ENCODE results near the gene MAN1A2. TPM values are rescaled to one million over a fixed set of nuclear protein-coding genes. Genes with fewer than 3 reads are reported as not detected.

Gene MAN1A2
- polyA plus RNA-seq, 1 donor from 2014 or later, result 25.0 TPM

DNA sequence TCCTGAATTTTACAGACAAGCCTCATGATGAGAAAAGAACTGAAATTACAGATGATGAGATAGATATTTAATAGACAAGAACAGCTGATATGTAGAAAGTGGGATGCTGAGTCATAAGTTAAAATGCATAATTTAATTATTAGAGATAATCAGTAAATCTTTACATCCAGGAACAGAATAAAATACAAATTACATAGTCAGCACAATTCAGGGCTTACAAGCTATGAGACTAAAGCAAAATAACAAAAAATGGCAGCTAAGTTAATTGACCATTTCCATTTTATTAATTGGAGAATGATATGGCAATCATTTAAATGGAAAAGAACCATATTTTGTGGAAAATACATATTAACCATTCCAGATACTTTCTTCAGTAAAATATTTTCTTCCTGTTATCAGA, 40.2 kb upstream of the MAN1A2 start:
- Histone ChIP-seq H3K36me3 (ENCODE audit: insufficient read depth, low read length) (no peaks in the 10 kb centered on the region), H3K9ac (ENCODE audit: low read length) (no peak overlapping the region), H3K9me3 (ENCODE audit: low read length) (no peaks in the 10 kb centered on the region), H3K9me2 (ENCODE audit: insufficient read depth, low read length) (no peaks in the 10 kb centered on the region), H3K79me2 (replicated peaks; ENCODE audit: insufficient read depth, low read length) (no peaks in the 10 kb centered on the region), H3K27ac (ENCODE audit: low read length) (no peak overlapping the region), H3K4me2 (ENCODE audit: low read length) (no peak overlapping the region), H2AFZ (ENCODE audit: low read depth, low read length) (no peak overlapping the region), H3F3A (ENCODE audit: insufficient read depth, low read length, poor library complexity, severe bottlenecking) (no peaks in the 10 kb centered on the region), H3K27me3 (ENCODE audit: insufficient read depth, low read depth, low read length) (no peaks in the 10 kb centered on the region), H3K4me3 (ENCODE audit: low read length) (no peak overlapping the region), H4K20me1 (ENCODE audit: insufficient read depth) (no peaks in the 10 kb centered on the region)
- TF ChIP-seq REST (IDR thresholded peaks at IDR 0.05; ENCODE audit: borderline replicate concordance) (no peak), EP300 (conservative IDR thresholded peaks at IDR 0.05; ENCODE audit: poor library complexity, severe bottlenecking) (no peak), MXI1 (conservative IDR thresholded peaks at IDR 0.05; ENCODE audit: poor library complexity, severe bottlenecking) (no peak), POLR2AphosphoS5 (IDR thresholded peaks at IDR 0.05) (no peak)

- Histone ChIP-seq H3K27ac (ENCODE audit: low read length) (no peak overlapping the region), H3K79me2 (replicated peaks; ENCODE audit: insufficient read depth, low read length) (no peaks in the 10 kb centered on the region), H2AFZ (ENCODE audit: low read depth, low read length) (no peak overlapping the region), H3K36me3 (ENCODE audit: insufficient read depth, low read length) (no peaks in the 10 kb centered on the region), H3K4me3 (ENCODE audit: low read length) (no peak overlapping the region), H3K9me2 (ENCODE audit: insufficient read depth, low read length) (no peaks in the 10 kb centered on the region), H3K4me2 (ENCODE audit: low read length) (no peak overlapping the region), H3K9ac (ENCODE audit: low read length) (no peak overlapping the region), H3F3A (ENCODE audit: insufficient read depth, low read length, poor library complexity, severe bottlenecking) (no peaks in the 10 kb centered on the region), H3K9me3 (ENCODE audit: low read length) (no peaks in the 10 kb centered on the region), H4K20me1 (ENCODE audit: insufficient read depth) (no peaks in the 10 kb centered on the region), H3K27me3 (ENCODE audit: insufficient read depth, low read depth, low read length) (no peaks in the 10 kb centered on the region)
- TF ChIP-seq RAD21 (conservative IDR thresholded peaks at IDR 0.05) (no peak), EZH2 (IDR thresholded peaks at IDR 0.05; ENCODE audit: borderline replicate concordance, insufficient read depth, low read length, poor library complexity, severe bottlenecking) (no peak), TAF1 (IDR thresholded peaks at IDR 0.05; ENCODE audit: low read depth) (no peak), SMC3 (conservative IDR thresholded peaks at IDR 0.05; ENCODE audit: poor library complexity) (no peak), REST (IDR thresholded peaks at IDR 0.05; ENCODE audit: borderline replicate concordance) (no peak), POLR2AphosphoS5 (IDR thresholded peaks at IDR 0.05) (no peak), EP300 (conservative IDR thresholded peaks at IDR 0.05; ENCODE audit: poor library complexity, severe bottlenecking) (no peak), MXI1 (conservative IDR thresholded peaks at IDR 0.05; ENCODE audit: poor library complexity, severe bottlenecking) (no peak)
- TF ChIP-seq, protein P1, sequence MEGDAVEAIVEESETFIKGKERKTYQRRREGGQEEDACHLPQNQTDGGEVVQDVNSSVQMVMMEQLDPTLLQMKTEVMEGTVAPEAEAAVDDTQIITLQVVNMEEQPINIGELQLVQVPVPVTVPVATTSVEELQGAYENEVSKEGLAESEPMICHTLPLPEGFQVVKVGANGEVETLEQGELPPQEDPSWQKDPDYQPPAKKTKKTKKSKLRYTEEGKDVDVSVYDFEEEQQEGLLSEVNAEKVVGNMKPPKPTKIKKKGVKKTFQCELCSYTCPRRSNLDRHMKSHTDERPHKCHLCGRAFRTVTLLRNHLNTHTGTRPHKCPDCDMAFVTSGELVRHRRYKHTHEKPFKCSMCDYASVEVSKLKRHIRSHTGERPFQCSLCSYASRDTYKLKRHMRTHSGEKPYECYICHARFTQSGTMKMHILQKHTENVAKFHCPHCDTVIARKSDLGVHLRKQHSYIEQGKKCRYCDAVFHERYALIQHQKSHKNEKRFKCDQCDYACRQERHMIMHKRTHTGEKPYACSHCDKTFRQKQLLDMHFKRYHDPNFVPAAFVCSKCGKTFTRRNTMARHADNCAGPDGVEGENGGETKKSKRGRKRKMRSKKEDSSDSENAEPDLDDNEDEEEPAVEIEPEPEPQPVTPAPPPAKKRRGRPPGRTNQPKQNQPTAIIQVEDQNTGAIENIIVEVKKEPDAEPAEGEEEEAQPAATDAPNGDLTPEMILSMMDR (IDR thresholded peaks at IDR 0.05; ENCODE audit: poor library complexity, severe bottlenecking), result no peak
Measured at GRCh38 chr1:117335376-117336086, 31.7 kb upstream of the MAN1A2 start.
